Activated CD4-positive, alpha-beta T cell treated with anti-CD3 and anti-CD28 coated beads, Interleukin-10, Interleukin-2, amounts not matched to agents 100 ng/mL and 50 ng/mL, durations not matched to agents 16 hours and 8 hours (primary cell): ENCODE measurements around the gene TGFB1I1.
"Not testable (repeated sequence)": the region's sequence is repeated elsewhere in the genome, so short reads cannot be mapped to it uniquely, and the experiment has no call there.

Experiments
- DNase-seq: peaks from one replicate; pipeline ENCODE4 v3.0.0-alpha.2; 2020

TGFB1I1 gene

DNA sequence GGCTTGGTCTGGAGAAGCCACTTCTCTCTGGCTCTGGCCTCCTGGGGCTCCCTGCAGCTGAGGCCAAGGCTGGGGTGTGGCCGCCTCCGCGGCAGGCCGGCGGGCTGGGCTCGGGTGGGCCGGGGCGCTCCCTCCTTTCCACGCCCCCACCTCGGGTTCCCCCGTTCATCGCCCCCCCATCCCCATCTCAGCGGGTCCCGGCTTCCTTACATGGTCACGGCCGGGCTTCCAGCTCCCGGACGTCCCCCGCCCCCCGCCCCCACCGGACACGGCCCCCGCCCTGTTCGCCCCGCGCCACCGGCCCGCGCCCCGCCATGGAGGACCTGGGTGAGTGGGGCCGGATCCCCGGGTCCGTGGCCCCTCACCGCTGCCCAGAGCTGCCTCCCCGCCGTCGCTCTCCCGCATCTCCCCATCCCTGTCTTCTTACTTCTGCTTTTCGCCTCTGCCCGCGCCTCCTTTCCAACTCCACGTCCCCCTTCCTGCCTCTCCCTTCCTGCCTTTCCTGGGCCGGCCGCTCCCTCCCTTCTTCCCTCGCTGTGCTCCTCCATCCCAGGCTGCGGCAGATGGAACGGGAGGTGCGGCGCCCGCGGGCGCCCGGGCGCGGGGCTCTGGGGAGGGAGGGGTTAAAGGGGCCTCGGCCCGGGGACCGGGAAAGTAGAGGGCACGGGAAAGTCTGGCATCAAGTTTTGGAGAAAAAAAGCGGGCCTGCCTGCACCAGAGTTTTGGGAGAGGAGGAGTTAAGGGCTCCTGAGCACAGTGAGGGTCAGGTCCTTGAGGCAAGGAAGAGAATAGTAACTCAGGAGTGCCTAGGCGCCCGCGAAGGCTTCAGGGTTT, at the start of gene TGFB1I1:
TGFB1I1 (plus strand) TSS at position 278 of the 834 bp plus-strand sequence; CDS start at position 315, 37 bp downstream.
- no peak for DNase-seq

DNA sequence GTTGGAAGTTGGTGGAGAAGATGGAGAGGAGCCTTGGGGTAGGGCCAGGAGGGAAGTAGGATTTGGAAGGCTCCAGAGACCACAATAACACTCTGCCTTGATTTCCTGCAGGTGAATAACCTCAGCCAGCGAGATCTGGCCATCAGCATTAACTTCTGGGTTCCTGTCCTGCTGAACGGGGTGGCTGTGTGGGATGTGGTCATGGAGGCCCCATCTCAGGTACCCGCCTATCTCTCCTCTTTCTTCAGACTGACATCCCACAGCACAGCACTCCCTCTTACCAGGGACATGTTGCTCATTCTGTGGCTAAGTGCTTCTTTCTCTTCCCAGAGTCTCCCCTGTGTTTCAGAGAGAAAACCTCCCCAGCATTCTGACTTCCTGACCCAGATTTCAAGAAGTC, 48.7 kb upstream of the TGFB1I1 start:
- DNase-seq: no peak

DNA sequence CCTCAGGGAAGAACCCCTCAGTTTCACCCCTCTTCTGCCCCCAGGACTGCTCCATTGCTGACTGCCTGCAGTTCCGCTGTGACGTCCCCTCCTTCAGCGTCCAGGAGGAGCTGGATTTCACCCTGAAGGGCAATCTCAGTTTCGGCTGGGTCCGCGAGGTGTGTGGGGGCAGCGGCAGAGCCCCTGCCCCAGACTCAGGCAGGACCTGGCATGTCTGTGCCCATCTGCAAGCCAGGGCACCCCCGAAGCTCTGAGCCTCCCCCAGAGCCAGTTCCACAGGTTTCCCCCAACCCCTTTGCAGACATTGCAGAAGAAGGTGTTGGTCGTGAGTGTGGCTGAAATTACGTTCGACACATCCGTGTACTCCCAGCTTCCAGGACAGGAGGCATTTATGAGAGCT, 48.2 kb upstream of the TGFB1I1 start:
- DNase-seq: no peak

DNA sequence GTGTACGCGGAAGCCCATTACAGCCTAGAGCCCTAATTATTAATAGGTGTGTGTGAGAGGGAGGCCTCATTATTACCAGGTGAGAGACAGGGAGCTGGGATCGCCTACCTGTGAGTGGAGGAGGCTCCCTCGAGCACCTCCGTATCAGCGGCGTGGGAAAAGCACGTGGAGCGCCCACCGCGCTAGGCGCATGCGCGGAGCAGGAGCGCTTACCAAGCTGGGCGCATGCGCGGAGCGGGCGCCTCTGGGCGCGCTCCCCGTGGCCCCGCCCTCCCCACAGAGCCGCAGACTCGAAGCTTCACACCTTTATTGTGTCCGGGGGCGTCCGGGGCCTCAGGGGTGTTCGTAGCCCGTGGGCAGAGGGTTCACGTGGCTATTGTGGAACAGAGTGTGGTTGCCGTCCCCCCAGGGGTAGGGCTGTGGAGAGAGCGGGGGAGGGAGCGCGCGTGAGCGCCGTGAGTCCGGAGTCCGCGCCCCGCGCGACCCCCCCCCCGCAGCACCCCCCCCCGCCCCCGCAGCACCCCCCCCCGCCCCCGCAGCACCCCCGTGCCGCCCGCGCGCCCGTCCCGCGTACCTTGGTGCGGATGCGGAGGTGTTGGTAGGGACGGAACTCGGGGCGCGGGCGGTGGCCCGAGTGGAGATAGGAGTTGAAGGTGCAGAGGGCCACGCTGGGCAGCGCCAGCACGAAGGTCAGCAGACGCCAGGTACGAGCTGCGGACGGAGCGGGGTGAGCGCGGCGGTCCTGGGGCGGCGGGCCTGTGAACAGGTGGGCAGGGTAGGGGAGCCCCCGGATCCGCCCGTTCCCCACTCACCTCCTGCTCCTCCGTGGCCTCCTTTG, 44.3 kb upstream of the TGFB1I1 start:
- DNase-seq: peak; percentile 44

GRCh38 chr16:31428279-31428597, 43.7 kb upstream of the TGFB1I1 start, which contains the start of gene COX6A2:
TSS of gene COX6A2 (minus strand) at chr16:31428360. CDS start at chr16:31428325, 35 bp downstream.
- DNase-seq: no peak

GRCh38 chr16:31428638-31429247, 43.2 kb upstream of the TGFB1I1 start:
- DNase-seq: no peak

GRCh38 chr16:31429314-31429713, 42.6 kb upstream of the TGFB1I1 start:
- no peak for DNase-seq

- DNase-seq: no peak
Measured at GRCh38 chr16:31429796-31430195, 42.2 kb upstream of the TGFB1I1 start.

- DNase-seq: no peak
Measured at GRCh38 chr16:31430380-31431052, 41.4 kb upstream of the TGFB1I1 start.

DNA sequence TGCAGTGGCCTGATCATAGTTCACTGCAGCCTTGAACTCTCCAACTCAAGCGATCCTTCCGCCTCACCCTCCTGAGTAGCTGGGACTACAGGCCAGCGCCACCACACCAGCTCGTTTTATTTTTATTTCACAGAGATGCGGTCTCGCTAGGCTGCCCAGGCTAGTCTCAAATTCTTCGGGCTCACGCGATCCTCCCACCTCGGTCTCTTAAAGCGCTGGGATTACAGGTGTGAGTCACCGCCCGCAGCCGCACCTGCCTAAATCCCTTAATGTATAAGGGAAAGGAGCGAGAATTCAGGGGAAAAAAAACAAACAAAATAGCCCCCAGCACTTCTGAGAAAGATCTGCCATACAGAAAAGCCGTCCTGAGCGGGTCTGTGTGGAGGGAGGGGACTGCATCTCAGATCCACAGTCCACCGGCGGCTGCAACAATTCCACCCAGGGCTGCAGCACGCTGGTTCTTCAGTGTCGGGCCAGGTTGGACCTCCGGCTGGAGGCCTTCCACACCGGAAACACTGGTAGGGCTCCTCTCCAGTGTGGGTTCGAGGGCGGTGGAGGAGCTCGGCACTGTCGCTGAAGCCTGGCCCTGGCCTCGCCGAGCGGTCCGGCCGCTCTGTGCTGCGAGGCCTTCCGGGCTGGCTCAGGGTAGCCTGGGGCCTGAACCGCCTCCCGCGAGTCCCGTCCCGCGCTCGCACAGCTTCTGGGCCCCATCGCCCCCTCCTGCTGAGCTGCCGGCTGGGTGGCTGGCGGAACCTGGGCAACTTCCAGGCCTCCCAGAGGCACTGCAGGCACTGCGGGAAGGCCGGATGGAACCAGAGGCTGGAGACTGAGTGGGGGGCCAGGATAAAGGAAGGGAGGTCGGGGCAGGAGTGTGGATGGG, 36.4 kb upstream of the TGFB1I1 start:
- DNase-seq: no peak

- DNase-seq: no peak
Measured at GRCh38 chr16:31436221-31437045, 35.5 kb upstream of the TGFB1I1 start.

GRCh38 chr16:31438414-31438813, 33.5 kb upstream of the TGFB1I1 start:
- DNase-seq: no peak

DNA sequence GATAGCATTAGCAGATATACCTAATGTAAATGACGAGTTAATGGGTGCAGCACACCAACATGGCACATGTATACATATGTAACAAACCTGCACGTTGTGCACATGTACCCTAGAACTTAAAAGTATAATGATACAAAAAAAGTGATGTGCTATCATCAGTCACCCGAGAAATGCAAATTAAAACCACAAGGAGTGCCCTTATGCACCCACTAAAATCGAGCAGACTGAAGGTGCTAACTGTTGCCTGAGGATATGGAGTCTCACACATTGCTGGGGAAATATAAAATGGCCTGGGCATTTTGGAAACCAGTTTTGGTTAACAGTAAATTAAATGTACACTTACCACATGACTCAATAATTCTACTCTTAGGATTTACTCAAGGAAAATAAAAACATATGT, 32.9 kb upstream of the TGFB1I1 start:
- DNase-seq: not testable (repeated sequence)

GRCh38 chr16:31439519-31439918, 32.4 kb upstream of the TGFB1I1 start:
- no peak for DNase-seq

DNA sequence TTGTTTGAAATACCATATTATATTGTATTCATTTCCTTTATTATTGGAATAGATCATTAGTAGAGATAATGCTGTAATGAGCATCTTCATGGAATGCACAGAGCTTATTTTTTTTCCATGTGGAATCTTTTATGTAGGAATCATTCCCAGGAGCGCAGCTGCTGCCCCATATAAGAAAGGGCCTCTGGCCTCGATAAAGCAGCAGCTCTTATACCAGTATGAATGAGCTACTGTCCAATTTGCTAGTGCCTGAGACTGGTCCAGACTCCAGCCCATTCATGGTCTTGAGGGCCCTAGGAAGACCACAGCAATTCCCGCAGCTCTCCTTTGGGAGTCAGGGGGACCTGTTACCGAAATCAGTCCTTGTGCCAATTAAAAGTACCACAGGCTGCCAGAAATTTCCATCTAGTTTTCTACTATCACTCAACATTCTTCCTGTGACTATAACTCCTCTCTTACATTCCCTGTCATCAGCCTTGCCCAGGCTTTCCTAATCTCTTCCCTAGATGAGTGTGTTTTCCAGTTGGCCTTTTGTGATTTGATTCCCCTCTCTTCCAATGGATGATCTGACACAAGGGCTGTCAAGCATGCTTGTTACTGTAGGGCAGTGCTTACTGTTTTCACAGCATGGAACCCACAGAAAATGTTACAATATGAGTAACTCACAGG, 31.3 kb upstream of the TGFB1I1 start:
- peak; percentile 16 for DNase-seq

- DNase-seq: no peak
Measured at GRCh38 chr16:31441956-31442355, 30.0 kb upstream of the TGFB1I1 start.

GRCh38 chr16:31445931-31446330, 26.0 kb upstream of the TGFB1I1 start:
- not testable (repeated sequence) for DNase-seq

GRCh38 chr16:31451201-31451600, 20.8 kb upstream of the TGFB1I1 start:
- DNase-seq: no peak

GRCh38 chr16:31451681-31452351, 20.1 kb upstream of the TGFB1I1 start:
- peak; percentile 30 for DNase-seq

- no peak for DNase-seq
Measured at GRCh38 chr16:31452631-31453106, 19.3 kb upstream of the TGFB1I1 start.
